ENCODE data around the gene USP3. TPM values are rescaled to one million over a fixed set of nuclear protein-coding genes. Genes with fewer than 3 reads are reported as not detected.

The USP3 gene
- total and polyA plus RNA-seq, 2 donors (not counting 3 experiments of a cell fraction or from before 2014, with no cell fraction given), result 18.8 to 52.4 TPM

DNA sequence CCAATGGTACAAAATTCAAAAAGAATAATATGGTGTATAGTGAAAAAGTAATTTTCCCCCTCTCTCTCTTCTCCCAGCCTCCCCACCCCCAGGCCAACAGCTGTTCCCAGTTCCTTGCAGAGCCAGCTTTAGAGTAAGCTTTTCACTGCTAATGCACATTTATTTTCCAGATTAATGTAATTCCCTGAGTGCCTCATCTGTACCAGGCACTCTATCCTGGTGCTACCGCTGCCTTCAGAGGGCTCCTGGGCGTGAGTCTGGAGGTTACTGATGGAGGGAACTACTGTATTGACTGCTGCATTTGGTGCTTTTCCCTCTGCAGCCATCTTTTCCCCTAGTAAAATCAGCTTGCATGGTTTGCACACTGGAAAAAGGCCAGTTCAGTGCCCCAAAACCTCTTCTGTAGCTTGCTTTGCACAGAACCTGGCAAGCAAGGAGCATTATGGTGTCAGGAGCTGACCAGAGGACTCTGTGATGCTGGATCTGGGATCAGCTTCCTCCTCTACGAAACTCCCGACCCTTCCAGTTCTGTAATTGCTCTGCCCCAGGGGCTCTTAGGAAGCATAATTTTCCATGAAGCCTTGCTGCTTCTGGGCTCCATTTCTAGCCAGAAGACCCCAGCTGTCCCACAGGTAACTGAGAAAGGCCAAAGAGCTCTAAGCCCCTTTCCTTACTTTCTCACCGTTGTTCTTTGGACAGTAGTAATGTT lies 8.5 kb upstream of the USP3 start:
- intact Hi-C loops (cut with micrococcal nuclease) (no loop called here), dilution Hi-C loops (cut with MboI; ENCODE audit: extremely low pct_ligation_motif_present, low sequenced_read_pairs) (no loop called here)
- no peaks in the 10 kb centered on the region for H3K9me3 ChIP-seq (replicated peaks; ENCODE audit: control insufficient read depth, insufficient read depth, low read length)
- peaks cover 4 to 7% of the 10 kb centered on the region in 2 experiments for H3K27me3 ChIP-seq (ENCODE audit: control insufficient read depth in 2 of 2, insufficient read depth in 2 of 2, low read length in 2 of 2)
- H2AFZ ChIP-seq (ENCODE audit: low read depth, low read length), result no peak overlapping the region
- no peaks in the 10 kb centered on the region for H4K20me1 ChIP-seq (replicated peaks; ENCODE audit: control insufficient read depth, extremely low read depth, insufficient read depth, low read length)
- H3K4me2 ChIP-seq (ENCODE audit: insufficient read depth, low read length), result no peak overlapping the region
- no peaks in the 10 kb centered on the region for H3K36me3 ChIP-seq (ENCODE audit: control insufficient read depth in 2 of 2, extremely low read depth in 1 of 2, insufficient read depth in 2 of 2, low read length in 2 of 2)
- ChIA-PET CTCF (interaction anchor here (0.9 to 2.2 kb wide), 5 partner anchors 9 to 29 kb away, joined by 3 to 14 read pairs (median 4); no protein-coding TSS in a partner anchor), POLR2A (no interaction called here)
- H3K27ac ChIP-seq (ENCODE audit: insufficient read depth, low read depth, low read length), result no peak overlapping the region
- FAIRE-seq, result no peak
- no peak for TF ChIP-seq EZH2 (IDR thresholded peaks at IDR 0.05; ENCODE audit: borderline replicate concordance, low read depth, low read length, severe bottlenecking)
- TF ChIP-seq, protein P1, sequence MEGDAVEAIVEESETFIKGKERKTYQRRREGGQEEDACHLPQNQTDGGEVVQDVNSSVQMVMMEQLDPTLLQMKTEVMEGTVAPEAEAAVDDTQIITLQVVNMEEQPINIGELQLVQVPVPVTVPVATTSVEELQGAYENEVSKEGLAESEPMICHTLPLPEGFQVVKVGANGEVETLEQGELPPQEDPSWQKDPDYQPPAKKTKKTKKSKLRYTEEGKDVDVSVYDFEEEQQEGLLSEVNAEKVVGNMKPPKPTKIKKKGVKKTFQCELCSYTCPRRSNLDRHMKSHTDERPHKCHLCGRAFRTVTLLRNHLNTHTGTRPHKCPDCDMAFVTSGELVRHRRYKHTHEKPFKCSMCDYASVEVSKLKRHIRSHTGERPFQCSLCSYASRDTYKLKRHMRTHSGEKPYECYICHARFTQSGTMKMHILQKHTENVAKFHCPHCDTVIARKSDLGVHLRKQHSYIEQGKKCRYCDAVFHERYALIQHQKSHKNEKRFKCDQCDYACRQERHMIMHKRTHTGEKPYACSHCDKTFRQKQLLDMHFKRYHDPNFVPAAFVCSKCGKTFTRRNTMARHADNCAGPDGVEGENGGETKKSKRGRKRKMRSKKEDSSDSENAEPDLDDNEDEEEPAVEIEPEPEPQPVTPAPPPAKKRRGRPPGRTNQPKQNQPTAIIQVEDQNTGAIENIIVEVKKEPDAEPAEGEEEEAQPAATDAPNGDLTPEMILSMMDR (IDR thresholded peaks at IDR 0.05; ENCODE audit: extremely low read depth in 1 of 2, insufficient read depth in 1 of 2, low read depth in 1 of 2, low read length in 2 of 2), result no peak
- TF ChIP-seq MYC (IDR thresholded peaks at IDR 0.05; ENCODE audit: low read depth, low read length), result no peak
- no peak for TF ChIP-seq POLR2A (IDR thresholded peaks at IDR 0.05; ENCODE audit: low read depth, low read length)
- no peak overlapping the region for H3K4me3 ChIP-seq (replicated peaks in 1 of 3; ENCODE audit: insufficient read depth in 1 of 3, low read depth in 1 of 3, low read length in 3 of 3)
- H3K9me1 ChIP-seq (replicated peaks; ENCODE audit: control insufficient read depth, extremely low read depth, insufficient read depth, low read length), result no peaks in the 10 kb centered on the region
- no TSS peak for BruUV-seq (replicated peaks)
- H3K9ac ChIP-seq (replicated peaks; ENCODE audit: extremely low read depth, insufficient read depth, low read length), result no peak overlapping the region
- no peaks in the 10 kb centered on the region for H3K79me2 ChIP-seq (ENCODE audit: control insufficient read depth, insufficient read depth, low read length)
- no peak for DNase-seq (ENCODE audit: low read depth, low spot score)
- peaks cover under 1% of the 10 kb centered on the region for H3K4me1 ChIP-seq (ENCODE audit: control insufficient read depth, extremely low read depth, insufficient read depth, low read length)

Data from endothelial cell of umbilical vein (primary cell).